Measurements from ENCODE around the gene NFE2L3.
"Not testable (repeated sequence)": the region's sequence is repeated elsewhere in the genome, so short reads cannot be mapped to it uniquely, and the experiment has no call there.

Gene NFE2L3

DNA sequence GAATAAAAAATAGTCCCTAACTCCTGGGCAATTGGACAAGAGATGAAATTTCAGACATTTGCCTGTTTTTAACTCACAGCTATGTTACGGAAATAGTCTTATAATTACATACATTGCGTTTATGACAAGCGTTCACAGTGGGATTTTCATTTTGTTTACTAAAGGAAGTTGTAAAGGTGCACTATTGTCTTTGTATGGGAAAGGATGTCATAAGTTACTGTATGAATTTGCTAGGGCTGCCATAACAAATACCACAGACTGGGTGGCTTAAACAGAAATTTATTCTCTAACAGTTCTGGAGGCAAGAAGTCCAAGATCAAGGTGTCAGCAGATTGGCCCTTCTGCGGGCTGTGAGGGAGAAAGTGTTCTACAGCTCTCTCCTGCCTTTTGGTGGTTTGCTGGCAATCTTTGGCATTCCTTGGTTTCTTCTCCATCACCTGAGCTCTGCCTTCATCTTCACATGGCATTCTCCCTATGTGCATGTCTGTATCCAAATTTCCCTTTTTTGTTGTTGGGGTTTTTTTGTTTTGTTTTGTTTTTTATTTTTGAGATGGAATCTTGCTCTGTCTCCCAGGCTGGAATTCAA, 5.6 kb downstream of the NFE2L3 start:
- Histone ChIP-seq H3K4me2 (peak overlapping the region; percentile 73 to 98 (median 96); a peak in 21 of 22 replicates), H3K4me1 (peaks cover 49 to 66% (median 59%) of the 10 kb centered on the region in 10 experiments), H3K4me3 (peak overlapping the region in 1 of 10 experiments; percentile 54; a peak in 2 of 20 replicates)

DNA sequence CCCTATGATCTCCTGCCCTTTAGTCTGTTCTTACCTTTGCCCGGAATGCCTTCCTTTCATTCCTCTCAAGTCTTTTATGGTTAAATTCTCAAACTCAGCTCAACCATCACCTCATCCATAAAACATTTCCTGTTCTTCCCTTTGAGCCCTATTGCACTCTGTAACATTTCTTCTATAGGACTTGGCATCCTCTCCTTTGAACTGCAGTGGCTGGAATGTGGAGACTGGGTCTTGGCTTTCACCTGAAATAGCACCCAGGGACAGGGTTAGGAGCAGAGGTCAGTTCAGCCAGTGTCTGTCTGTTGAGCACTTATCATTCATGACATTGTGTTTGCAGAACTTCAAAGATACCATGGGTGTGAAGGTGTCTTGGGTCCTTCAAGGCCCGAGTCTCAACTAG, 7.2 kb downstream of the NFE2L3 start:
- H4K20me1 ChIP-seq = 0 out of 22 replicates have a peak, but pooled peaks cover 0 to 5% (median 0%) of the 10 kb centered on the region in 11 experiments
- no peak for TF ChIP-seq Cebpa-rat (IDR thresholded peaks at IDR 0.05)
- no peak overlapping the region for H3K9ac ChIP-seq
- peaks cover 32 to 49% (median 42%) of the 10 kb centered on the region in 10 experiments for H3K4me1 ChIP-seq
- H3K27ac ChIP-seq = no peak overlapping the region
- no peak overlapping the region for H3K4me3 ChIP-seq
- peak overlapping the region in 4 of 11 experiments; percentile 6 to 98 (median 8); a peak in 2 of 22 replicates for H3K4me2 ChIP-seq
- peaks cover 0 to 5% (median 0%) of the 10 kb centered on the region in 11 experiments; a peak in 3 of 22 replicates for H3K9me3 ChIP-seq (replicated peaks in 1 of 11)
- H3K36me3 ChIP-seq = no peaks in the 10 kb centered on the region
- H3K27me3 ChIP-seq = no peaks in the 10 kb centered on the region

More for the DNA sequence above, 5.6 kb downstream of the NFE2L3 start:
- Histone ChIP-seq H3K27me3 (peaks cover 0 to 5% (median 0%) of the 10 kb centered on the region in 11 experiments; a peak in 1 of 22 replicates), H3K9ac (peak overlapping the region in 3 of 11 experiments; percentile 73 to 74 (median 74); a peak in 6 of 22 replicates), H3K27ac (peak overlapping the region in 5 of 11 experiments; percentile 76 to 86 (median 82); a peak in 9 of 22 replicates), H3K9me3 (replicated peaks in 1 of 11) (no peaks in the 10 kb centered on the region), H3K36me3 (no peaks in the 10 kb centered on the region), H4K20me1 (0 out of 22 replicates have a peak, but pooled peaks cover 0 to 5% (median 0%) of the 10 kb centered on the region in 11 experiments)
- TF ChIP-seq Cebpa-rat (IDR thresholded peaks at IDR 0.05) = no peak

DNA sequence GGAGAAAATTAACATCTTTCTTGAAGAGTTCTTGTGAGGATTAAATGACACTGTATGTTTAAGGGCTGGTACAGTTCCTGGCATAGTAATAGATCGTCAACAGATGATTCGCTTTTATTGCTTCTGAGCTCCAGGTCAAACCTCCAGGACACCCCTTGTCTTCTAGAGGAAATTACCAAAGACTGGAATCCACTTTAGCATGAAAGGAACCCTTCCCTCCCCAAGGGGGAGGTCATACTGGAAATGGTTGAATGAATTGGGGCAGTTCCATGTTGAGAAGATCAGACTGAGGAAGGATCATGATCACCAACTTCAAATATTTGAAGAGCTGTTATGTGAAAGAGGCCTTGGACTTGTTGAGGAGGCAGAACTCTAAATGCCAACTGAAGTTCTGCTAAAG, 8.9 kb downstream of the NFE2L3 start:
- Histone ChIP-seq H3K36me3 (no peaks in the 10 kb centered on the region), H3K27me3 (no peaks in the 10 kb centered on the region), H3K27ac (no peak overlapping the region), H3K9ac (no peak overlapping the region), H4K20me1 (0 out of 22 replicates have a peak, but pooled peaks cover 0 to 2% (median 0%) of the 10 kb centered on the region in 11 experiments), H3K4me3 (no peak overlapping the region), H3K4me1 (peaks cover 16 to 33% (median 26%) of the 10 kb centered on the region in 10 experiments), H3K4me2 (0 out of 22 replicates have a peak overlapping the region, but pooled peaks of 1 of the 11 experiments have one; percentile 6), H3K9me3 (replicated peaks in 1 of 11) (peaks cover 0 to 8% (median 0%) of the 10 kb centered on the region in 11 experiments; a peak in 3 of 22 replicates)
- TF ChIP-seq Cebpa-rat (IDR thresholded peaks at IDR 0.05) = no peak

DNA sequence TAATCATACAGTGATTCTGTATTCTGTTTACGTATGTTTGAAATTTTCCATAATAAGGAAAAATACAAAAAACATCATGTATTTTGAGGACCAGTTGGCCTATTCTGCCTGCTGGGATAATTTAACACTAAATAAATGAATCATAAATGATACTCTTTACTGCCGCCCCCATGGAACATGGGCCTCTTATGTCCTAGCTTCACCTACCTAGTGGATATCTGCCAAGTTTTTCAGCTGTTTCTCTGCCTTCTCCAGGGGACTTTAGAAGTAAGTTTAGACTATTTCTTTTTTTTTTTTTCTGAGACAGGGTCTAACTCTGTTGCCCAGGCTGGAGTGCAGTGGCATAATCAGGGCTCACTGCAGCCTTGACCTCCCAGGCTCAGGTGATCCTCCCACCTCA, 10.4 kb downstream of the NFE2L3 start:
- H4K20me1 ChIP-seq = 0 out of 22 replicates have a peak, but pooled peaks cover 0 to 3% (median 0%) of the 10 kb centered on the region in 11 experiments
- no peak overlapping the region for H3K9ac ChIP-seq
- H3K4me2 ChIP-seq = no peak overlapping the region
- no peaks in the 10 kb centered on the region for H3K36me3 ChIP-seq
- H3K9me3 ChIP-seq (replicated peaks in 1 of 11) = peaks cover 0 to 8% (median 0%) of the 10 kb centered on the region in 11 experiments; a peak in 3 of 22 replicates
- no peak overlapping the region for H3K4me3 ChIP-seq
- no peak overlapping the region for H3K27ac ChIP-seq
- no peak for TF ChIP-seq Cebpa-rat (IDR thresholded peaks at IDR 0.05)
- no peaks in the 10 kb centered on the region for H3K27me3 ChIP-seq
- H3K4me1 ChIP-seq = peaks cover 2 to 26% (median 11%) of the 10 kb centered on the region in 10 experiments; a peak in 19 of 20 replicates

DNA sequence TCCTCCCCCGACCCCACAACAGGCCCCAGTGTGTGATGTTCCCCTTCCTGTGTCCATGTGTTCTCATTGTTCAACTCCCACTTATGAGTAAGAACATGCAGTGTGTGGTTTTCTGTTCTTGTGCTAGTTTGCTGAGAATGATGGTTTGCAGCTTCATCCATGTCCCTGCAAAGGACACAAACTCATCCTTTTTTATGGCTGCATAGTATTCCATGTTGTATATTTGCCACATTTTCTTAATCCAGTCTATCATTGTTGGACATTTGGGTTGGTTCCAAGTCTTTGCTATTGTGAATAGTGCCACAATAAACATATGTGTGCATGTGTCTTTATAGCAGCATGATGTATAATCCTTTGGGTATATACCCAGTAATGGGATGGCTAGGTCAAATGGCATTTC, 11.8 kb downstream of the NFE2L3 start:
- not testable (repeated sequence) for H3K27ac ChIP-seq; H3K4me2 ChIP-seq; H3K27me3 ChIP-seq; H3K36me3 ChIP-seq; H4K20me1 ChIP-seq; H3K9ac ChIP-seq; H3K9me3 ChIP-seq (replicated peaks in 1 of 11); H3K4me3 ChIP-seq
- H3K4me1 ChIP-seq = peaks cover 0 to 12% (median 1%) of the 10 kb centered on the region in 10 experiments; a peak in 8 of 20 replicates

DNA sequence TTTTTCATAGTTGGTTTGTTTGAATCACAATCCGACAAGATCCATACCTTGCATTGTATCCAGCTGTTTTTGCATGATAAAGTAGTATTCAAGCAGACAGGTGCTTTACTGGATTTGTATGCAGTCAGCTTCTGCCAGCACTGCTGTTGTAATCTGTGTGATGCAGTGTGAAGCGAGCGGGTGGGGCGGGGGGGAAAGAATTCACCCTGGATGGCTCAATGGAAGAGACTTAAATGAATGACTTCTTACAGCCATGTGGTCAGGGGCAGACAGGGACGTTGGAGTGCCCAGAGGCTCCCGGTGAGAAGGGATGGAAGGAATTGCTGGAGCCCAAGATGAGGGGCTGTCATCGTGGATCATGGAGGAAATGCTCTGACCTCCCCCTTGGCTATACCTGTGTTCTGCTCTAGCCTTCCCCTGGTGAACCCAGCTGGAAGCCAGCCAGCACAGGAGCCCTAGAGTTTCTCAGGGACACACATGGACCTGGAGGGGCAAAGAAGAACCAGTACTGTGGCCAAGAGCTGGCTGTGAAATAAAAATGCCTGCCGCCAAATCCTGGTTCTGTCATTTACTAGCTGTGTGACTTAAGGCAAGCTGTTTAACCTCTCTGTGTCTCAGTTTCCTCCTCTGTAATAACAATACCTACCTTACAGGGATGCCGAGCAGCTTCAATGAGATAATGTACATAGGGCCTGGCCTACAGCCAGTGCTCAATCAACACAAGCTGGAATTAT, 14.1 kb downstream of the NFE2L3 start:
- H3K27me3 ChIP-seq = no peaks in the 10 kb centered on the region
- H3K9me3 ChIP-seq (replicated peaks in 1 of 11) = peaks cover 0 to 11% (median 3%) of the 10 kb centered on the region in 11 experiments; a peak in 7 of 22 replicates
- H3K4me3 ChIP-seq = no peak overlapping the region
- H3K36me3 ChIP-seq = peaks cover 0 to 20% (median 14%) of the 10 kb centered on the region in 11 experiments; a peak in 17 of 22 replicates
- H4K20me1 ChIP-seq = 0 out of 22 replicates have a peak, but pooled peaks cover 0 to 3% (median 0%) of the 10 kb centered on the region in 11 experiments
- H3K4me1 ChIP-seq = peaks cover 0 to 10% (median 0%) of the 10 kb centered on the region in 10 experiments; a peak in 4 of 20 replicates
- H3K27ac ChIP-seq = no peak overlapping the region
- peak overlapping the region in 2 of 11 experiments; percentile 13 to 30; a peak in 1 of 22 replicates for H3K4me2 ChIP-seq
- no peak overlapping the region for H3K9ac ChIP-seq
- no peak for TF ChIP-seq Cebpa-rat (IDR thresholded peaks at IDR 0.05)

DNA sequence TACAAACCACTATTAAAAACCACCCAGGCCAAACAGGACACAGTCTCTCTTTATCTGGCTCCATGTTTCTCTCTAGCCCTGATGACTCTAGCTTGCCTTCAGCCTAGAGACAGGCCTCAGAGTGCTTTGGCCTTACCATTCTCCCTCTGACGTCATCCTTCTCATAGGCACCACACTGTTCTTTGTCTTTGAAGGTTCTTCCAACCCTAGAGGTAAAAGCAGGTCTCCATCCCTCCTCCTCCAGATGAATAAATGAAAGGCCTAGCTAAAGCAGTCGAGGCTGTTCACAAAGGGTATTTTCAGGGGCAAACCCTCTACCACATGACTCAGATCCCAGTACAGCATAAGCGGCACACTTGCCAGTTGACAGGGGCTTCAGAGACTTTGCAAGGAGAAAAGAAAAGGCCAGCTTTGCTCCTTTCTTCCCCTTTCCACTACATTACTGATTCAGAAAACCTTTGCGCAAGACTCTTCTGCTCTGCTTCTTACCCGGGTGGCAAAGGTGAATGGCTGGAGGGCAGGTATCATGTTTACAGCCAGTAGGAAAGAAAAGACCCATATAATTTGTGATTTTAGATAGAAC, 14.8 kb downstream of the NFE2L3 start:
- Histone ChIP-seq H3K4me3 (no peak overlapping the region), H3K27me3 (no peaks in the 10 kb centered on the region), H3K4me2 (peak overlapping the region in 2 of 11 experiments; percentile 13 to 30; a peak in 3 of 22 replicates), H4K20me1 (0 out of 22 replicates have a peak, but pooled peaks cover 0 to 3% (median 0%) of the 10 kb centered on the region in 11 experiments), H3K9ac (no peak overlapping the region), H3K4me1 (peaks cover 0 to 10% (median 0%) of the 10 kb centered on the region in 10 experiments; a peak in 4 of 20 replicates), H3K36me3 (peaks cover 0 to 27% (median 21%) of the 10 kb centered on the region in 11 experiments; a peak in 17 of 22 replicates), H3K27ac (no peak overlapping the region), H3K9me3 (replicated peaks in 1 of 11) (peaks cover 0 to 17% (median 8%) of the 10 kb centered on the region in 11 experiments; a peak in 8 of 22 replicates)
- TF ChIP-seq Cebpa-rat (IDR thresholded peaks at IDR 0.05) = no peak

DNA sequence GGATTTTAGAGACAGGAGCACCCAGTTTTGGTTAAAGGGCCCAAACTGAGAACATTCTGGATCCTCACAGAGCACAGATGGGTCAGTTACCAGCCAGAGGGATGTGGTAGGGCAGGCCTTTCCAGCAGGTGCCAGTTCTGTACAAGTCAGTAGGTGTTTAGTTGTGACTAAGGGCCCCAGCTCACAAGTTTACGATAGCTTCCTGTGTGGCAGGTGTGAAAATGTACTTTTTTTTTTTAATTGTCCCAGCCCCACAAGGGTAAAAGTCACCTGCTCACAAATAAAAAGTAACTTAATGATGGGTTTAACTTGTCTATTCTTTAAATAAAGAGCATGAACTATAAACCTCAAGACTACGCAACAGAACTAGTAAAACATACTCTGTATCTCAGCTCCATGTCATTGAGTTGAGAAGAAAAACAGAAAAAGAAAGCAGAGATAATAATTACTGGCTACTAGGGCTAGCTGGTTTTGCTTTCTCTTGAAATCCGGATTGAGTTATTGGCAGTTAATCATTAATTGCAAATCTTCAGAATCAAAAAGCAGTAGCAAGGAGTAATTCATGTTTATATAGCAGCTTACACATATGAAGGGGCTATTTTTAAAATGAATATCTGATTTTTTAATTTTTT, 15.4 kb downstream of the NFE2L3 start:
- Histone ChIP-seq H3K4me1 (peaks cover 0 to 10% (median 0%) of the 10 kb centered on the region in 10 experiments; a peak in 4 of 20 replicates), H4K20me1 (0 out of 22 replicates have a peak, but pooled peaks cover 0 to 3% (median 0%) of the 10 kb centered on the region in 11 experiments), H3K36me3 (peaks cover 0 to 30% (median 25%) of the 10 kb centered on the region in 11 experiments; a peak in 17 of 22 replicates), H3K27me3 (no peaks in the 10 kb centered on the region), H3K4me3 (no peak overlapping the region), H3K9ac (no peak overlapping the region), H3K4me2 (peak overlapping the region in 2 of 11 experiments; percentile 13 to 30; a peak in 1 of 22 replicates), H3K9me3 (replicated peaks in 1 of 11) (peaks cover 0 to 17% (median 8%) of the 10 kb centered on the region in 11 experiments; a peak in 8 of 22 replicates), H3K27ac (no peak overlapping the region)
- TF ChIP-seq Cebpa-rat (IDR thresholded peaks at IDR 0.05) = no peak

All from BLaER1 treated with 17β-estradiol and CSF1 and Interleukin-3, amounts not matched to agents 10 nM and 100 nM (cell line).